ENCODE measurements around the gene RSL1D1. TPM values are rescaled to one million over a fixed set of nuclear protein-coding genes. Genes with fewer than 3 reads are reported as not detected.

Gene RSL1D1
- total and polyA plus RNA-seq, 9 of the 15 experiments (the other 6 are each of a cell fraction or from before 2014, with no cell fraction given), result 259 to 753 (median 373) TPM

- POLR2A ChIA-PET, result interaction anchor here (1.4 to 5.3 kb wide), 3 partner anchors 13 to 182 kb away, joined by 5 to 31 read pairs (median 5); no protein-coding TSS in a partner anchor
- H3K9ac ChIP-seq (ENCODE audit: insufficient read depth in 1 of 2, low read depth in 2 of 2, low read length in 2 of 2), result peak overlapping the region in 1 of 2 experiments; percentile 79; a peak in 1 of 4 replicates
- no peaks in the 10 kb centered on the region for H3K9me3 ChIP-seq (replicated peaks; ENCODE audit: control insufficient read depth, insufficient read depth, low read depth, low read length)
- no peak overlapping the region for H3K4me3 ChIP-seq
- DNase-seq (ENCODE audit: extremely low read depth in 1 of 4, low spot score in 3 of 4) (no peak), ATAC-seq (no peak), FAIRE-seq (peak; percentile 54)
- in situ Hi-C loops (cut with MboI), result no loop called here
- BruUV-seq (replicated peaks), result no TSS peak
- no peak overlapping the region; the same call in 2 of the 3 replicates for H3K27ac ChIP-seq (ENCODE audit: extremely low read depth, low read depth, low read length)
- peak overlapping the region; percentile 14; the same call in 1 of the 2 replicates for H3K4me2 ChIP-seq (ENCODE audit: insufficient read depth, low read length)
- H2AFZ ChIP-seq (ENCODE audit: low read depth, low read length), result no peak overlapping the region
- peaks cover 6 to 25% of the 10 kb centered on the region in 2 experiments; a peak in 4 of 5 replicates for H3K4me1 ChIP-seq (replicated peaks in 1 of 2; ENCODE audit: control insufficient read depth in 2 of 2, insufficient read depth in 2 of 2, low read length in 2 of 2)
- intact Hi-C loops (cut with micrococcal nuclease), result no loop called here
- no peaks in the 10 kb centered on the region for H3K9me1 ChIP-seq (ENCODE audit: control insufficient read depth, insufficient read depth, low read length)
- CTCF ChIA-PET (ENCODE audit: low intra/inter-chr PET ratio), result no interaction called here
- peaks cover 4% of the 10 kb centered on the region; the same call in 1 of the 2 replicates for H4K20me1 ChIP-seq (replicated peaks; ENCODE audit: control insufficient read depth, insufficient read depth, low read length)
- WGBS (ENCODE audit: insufficient coverage, low coverage, missing lambda C conversion rate), result 100% methylated on average over 3 of the region's 3 CpGs
- H3K27me3 ChIP-seq (ENCODE audit: control insufficient read depth in 2 of 2, insufficient read depth in 2 of 2, low read length in 2 of 2), result no peaks in the 10 kb centered on the region
- H3K36me3 ChIP-seq (ENCODE audit: control insufficient read depth, insufficient read depth, low read length), result peaks cover 71% of the 10 kb centered on the region
- H3K79me2 ChIP-seq (ENCODE audit: control insufficient read depth, insufficient read depth, low read length), result peaks cover 91% of the 10 kb centered on the region
- TF ChIP-seq JUND (IDR thresholded peaks at IDR 0.05; ENCODE audit: borderline replicate concordance, low read depth, low read length), result peak; percentile 76
- TF ChIP-seq JUND (tag; IDR thresholded peaks at IDR 0.05; ENCODE audit: borderline replicate concordance, low read depth, low read length), result no peak
- peak; percentile 42 for TF ChIP-seq RBFOX2 (IDR thresholded peaks at IDR 0.05; ENCODE audit: low read depth, low read length)
- no peak for TF ChIP-seq ZBTB40 (IDR thresholded peaks at IDR 0.05)
- no peak for TF ChIP-seq ZBTB40 (CRISPR knock-in tag; IDR thresholded peaks at IDR 0.05)
- no peak for TF ChIP-seq RUNX1 (IDR thresholded peaks at IDR 0.05; ENCODE audit: low read depth)
- TF ChIP-seq ADNP (tag; IDR thresholded peaks at IDR 0.05), result no peak
- TF ChIP-seq PML (IDR thresholded peaks at IDR 0.05; ENCODE audit: low read length), result no peak
- no peak for TF ChIP-seq NUFIP1 (IDR thresholded peaks at IDR 0.05; ENCODE audit: partially characterized antibody)
- TF ChIP-seq SNRNP70 (optimal IDR thresholded peaks at IDR 0.05; ENCODE audit: low read depth, low read length), result no peak
- TF ChIP-seq GTF2A2 (tag; IDR thresholded peaks at IDR 0.05), result no peak
- 0 out of 2 replicates have a peak, but pooled peaks have one; percentile 49 for TF ChIP-seq HDAC2 (IDR thresholded peaks at IDR 0.05)
- TF ChIP-seq POLR2G (IDR thresholded peaks at IDR 0.05; ENCODE audit: low read depth, low read length), result no peak
- no peak for TF ChIP-seq LEF1 (IDR thresholded peaks at IDR 0.05)
- TF ChIP-seq JUN (IDR thresholded peaks at IDR 0.05; ENCODE audit: borderline replicate concordance, low read depth, low read length), result peak; percentile 20; the same call in 1 of the 2 replicates
- TF ChIP-seq JUN (CRISPR knock-in tag; IDR thresholded peaks at IDR 0.05; ENCODE audit: borderline replicate concordance), result no peak
- no peak for TF ChIP-seq NBN (IDR thresholded peaks at IDR 0.05; ENCODE audit: low read depth)
Measured at GRCh38 chr16:11848842-11849241, 2.5 kb downstream of the RSL1D1 start.

All from K562 (cell line).